GM19324 (cell line): ENCODE measurements around the gene HJURP.

Experiments
- ATAC-seq: cut with Tn5 transposase; IDR thresholded peaks from one replicate; pipeline ENCODE4 v1.9.1; 2021; ENCODE audit warnings: mild to moderate bottlenecking, moderate library complexity; ENCODE audit not compliant: unreplicated experiment, low FRiP score

HJURP gene

GRCh38 chr2:233850745-233851144 is 3.6 kb downstream of the HJURP start:
- no peak for ATAC-seq

- ATAC-seq, result no peak
Measured at GRCh38 chr2:233849607-233850271, 4.6 kb downstream of the HJURP start.

GRCh38 chr2:233848276-233848675 is 6.1 kb downstream of the HJURP start:
- no peak for ATAC-seq

GRCh38 chr2:233847248-233847898 is 7.0 kb downstream of the HJURP start:
- no peak for ATAC-seq

- no peak for ATAC-seq
Measured at GRCh38 chr2:233846387-233847247, 7.7 kb downstream of the HJURP start.

DNA sequence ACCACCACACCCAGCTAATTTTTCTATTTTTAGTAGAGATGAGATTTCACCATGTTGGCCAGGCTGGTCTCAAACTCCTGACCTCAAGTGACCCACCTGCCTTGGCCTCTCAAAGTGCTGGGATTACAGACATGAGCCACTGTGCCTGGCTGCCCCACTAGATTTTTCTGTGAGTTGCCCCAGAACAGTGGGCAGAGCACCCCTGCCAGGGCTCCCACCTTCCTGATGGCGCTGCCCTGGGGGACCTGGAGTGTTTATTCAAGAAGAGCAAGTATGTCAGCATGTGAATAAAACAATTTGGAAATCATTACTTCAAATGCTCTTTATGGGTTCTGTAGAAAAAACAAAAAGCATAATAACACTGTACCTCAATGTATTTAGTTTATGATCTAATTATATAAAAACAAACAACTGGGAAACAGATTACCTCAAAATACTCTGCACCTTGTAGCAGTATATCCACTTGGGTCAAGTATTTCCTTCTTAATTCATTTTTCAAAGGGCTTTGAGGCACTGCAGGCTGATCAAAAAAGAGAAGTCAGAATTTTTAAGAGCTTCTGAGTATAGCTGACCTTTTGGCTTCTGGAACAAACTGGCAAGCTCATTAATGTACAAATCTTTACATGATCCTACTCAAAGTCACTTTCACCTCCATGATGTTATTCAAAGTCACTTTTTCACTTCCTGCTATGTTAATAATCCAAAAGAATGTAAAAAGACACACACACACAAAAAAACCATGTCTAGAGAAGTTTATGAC is 8.9 kb downstream of the HJURP start:
- no peak for ATAC-seq

GRCh38 chr2:233844836-233845235 is 9.5 kb downstream of the HJURP start:
- ATAC-seq, result no peak

DNA sequence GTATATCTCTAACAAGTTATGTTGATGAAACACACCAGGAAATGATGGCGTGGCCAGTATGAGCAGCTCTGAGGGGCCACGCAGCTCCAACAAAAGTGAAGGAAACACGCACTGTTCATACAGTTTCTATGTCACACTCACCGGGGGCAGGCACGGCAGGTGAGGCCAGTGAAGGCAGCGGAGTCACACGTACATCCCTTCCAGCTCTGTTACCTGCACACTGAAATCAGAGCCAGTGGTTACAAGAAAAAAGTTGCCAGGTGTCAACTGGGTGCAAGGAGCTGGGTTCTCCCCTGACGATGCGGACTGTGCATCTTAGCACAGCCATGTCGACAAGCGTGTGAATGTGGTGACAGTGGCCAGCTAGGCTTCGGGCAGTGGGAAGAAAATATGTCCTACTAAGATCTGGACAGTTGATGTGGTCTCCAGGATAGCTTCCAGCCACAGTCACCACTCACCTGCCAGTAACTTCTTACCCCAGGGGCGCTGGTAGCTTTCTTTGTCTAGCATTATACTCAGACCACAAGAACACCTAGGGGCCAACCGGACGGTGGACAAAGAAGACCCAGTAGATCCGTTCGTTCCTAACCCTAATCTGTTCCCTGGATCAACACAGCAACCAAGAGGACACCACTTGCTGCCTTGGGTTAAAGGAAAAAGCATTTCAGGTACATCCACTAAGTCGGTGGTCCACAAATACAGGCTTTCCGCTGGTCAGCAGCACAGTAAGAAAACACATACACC is 10.1 kb downstream of the HJURP start:
- ATAC-seq, result no peak

- ATAC-seq, result no peak
Measured at GRCh38 chr2:233841183-233841582, 13.2 kb downstream of the HJURP start.

GRCh38 chr2:233840520-233840919 is 13.8 kb downstream of the HJURP start:
- ATAC-seq, result no peak

- no peak for ATAC-seq
Measured at GRCh38 chr2:233839447-233839820, 14.9 kb downstream of the HJURP start.

DNA sequence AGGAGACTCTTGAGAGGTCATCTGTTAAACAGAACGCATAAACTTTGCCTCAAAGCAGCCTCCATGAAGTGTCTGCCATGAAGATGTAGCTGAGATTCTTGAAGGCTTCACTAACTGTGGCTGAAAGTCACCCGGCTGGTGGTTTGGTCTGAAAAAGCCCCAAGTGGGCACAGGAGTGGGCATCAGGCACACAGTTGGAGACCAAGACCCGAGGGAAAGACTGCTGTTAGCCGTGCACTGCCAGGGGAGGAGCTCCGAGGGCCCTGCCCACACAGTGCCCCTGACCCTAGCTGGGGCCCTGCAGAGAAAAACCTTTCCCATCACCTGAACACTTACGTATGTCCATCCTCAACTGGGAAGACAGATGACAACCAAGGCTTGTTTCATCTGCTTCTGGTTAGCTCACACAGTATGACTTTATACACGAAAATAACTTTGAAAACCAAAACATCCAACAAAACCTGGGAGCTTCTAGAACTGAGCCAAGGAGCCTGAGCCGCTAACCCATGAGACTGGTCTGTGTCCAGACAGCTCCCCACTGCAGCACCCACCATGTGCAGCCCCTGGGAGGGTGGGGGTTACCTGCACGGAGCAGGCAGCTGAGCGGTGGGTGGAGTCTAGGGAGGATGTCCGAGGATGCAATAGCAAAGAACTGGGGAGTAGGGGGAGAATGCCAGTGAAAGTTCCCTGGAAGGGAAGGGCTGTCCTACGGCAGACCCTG is 15.4 kb downstream of the HJURP start:
- no peak for ATAC-seq

GRCh38 chr2:233838251-233838650 is 16.1 kb downstream of the HJURP start:
- no peak for ATAC-seq

DNA sequence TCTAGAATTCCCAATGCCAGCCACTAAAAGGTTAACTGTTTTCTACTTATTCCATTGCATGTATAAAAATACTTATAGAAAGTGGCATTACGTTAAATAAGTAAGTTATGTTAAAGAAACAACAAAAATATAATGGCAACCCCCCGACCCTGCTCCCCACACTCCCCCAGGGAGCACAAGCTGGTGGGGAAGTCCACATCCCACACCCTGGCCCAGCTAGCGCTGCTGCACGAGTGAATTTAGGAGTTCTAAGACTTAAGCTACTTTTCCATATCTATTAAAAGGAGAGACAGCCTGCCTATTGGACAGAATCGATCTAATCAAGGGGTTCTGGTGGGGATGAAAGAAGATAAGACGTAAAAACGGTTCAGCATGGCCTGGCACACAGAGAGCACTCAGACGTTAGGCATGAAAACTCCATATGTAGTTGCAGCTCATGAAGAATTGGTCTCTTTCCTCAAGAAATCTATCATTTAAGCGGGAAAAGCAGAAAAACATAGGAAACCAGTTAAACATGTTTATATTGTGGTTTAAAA is 16.6 kb downstream of the HJURP start:
- ATAC-seq, result no peak

GRCh38 chr2:233836359-233836758 is 18.0 kb downstream of the HJURP start:
- ATAC-seq, result no peak

GRCh38 chr2:233835230-233836186 is 18.8 kb downstream of the HJURP start:
- ATAC-seq, result no peak

GRCh38 chr2:233833345-233833744 is 21.0 kb downstream of the HJURP start:
- ATAC-seq, result no peak

GRCh38 chr2:233832869-233833311 is 21.4 kb downstream of the HJURP start:
- ATAC-seq, result no peak
